Neural cell (in vitro differentiated cells): ENCODE results near the gene DAZAP1. TPM values are rescaled to one million over a fixed set of nuclear protein-coding genes. Genes with fewer than 3 reads are reported as not detected.

Experiments used
- H2AFZ ChIP-seq: fragments of 200-600, 300-800 bp; sonication (generic), shearing (Covaris generic); 2 replicates; pipeline ENCODE4 v1.6.0; 2014; ENCODE audit warnings: low read depth, mild to moderate bottlenecking, antibody characterized with exemption, low read length, moderate library complexity
- H3F3A ChIP-seq: fragments of 200-600 bp; shearing (Covaris generic); 2 replicates; pipeline ENCODE4 v1.6.1; 2016; ENCODE audit warnings: mild to moderate bottlenecking, moderate library complexity, mixed read lengths, antibody characterized with exemption, low read length; ENCODE audit not compliant: insufficient read depth, poor library complexity, severe bottlenecking
- H3K27ac ChIP-seq: fragments of 200-600, 300-800 bp; sonication (generic), shearing (Covaris generic); 2 replicates; pipeline ENCODE4 v1.5.1; 2014; ENCODE audit warnings: mild to moderate bottlenecking, low read length, moderate library complexity
- H3K27me3 ChIP-seq: fragments of 300-800, 200-600 bp; sonication (generic), shearing (Covaris generic); 2 replicates; pipeline ENCODE4 v1.6.0; 2014; ENCODE audit warnings: mild to moderate bottlenecking, low read depth, low read length, moderate library complexity; ENCODE audit not compliant: insufficient read depth
- H3K36me3 ChIP-seq: fragments of 300-800, 200-600 bp; sonication (generic), shearing (Covaris generic); 2 replicates; pipeline ENCODE4 v1.5.1; 2014; ENCODE audit warnings: mild to moderate bottlenecking, antibody characterized with exemption, low read length, moderate library complexity; ENCODE audit not compliant: insufficient read depth
- H3K4me2 ChIP-seq: fragments of 300-800, 200-600 bp; sonication (generic), shearing (Covaris generic); 2 replicates; pipeline ENCODE4 v1.6.0; 2014; ENCODE audit warnings: mild to moderate bottlenecking, low read length
- H3K4me3 ChIP-seq: fragments of 300-800, 200-600 bp; sonication (generic), shearing (Covaris generic); 2 replicates; pipeline ENCODE4 v1.5.1; 2014; ENCODE audit warnings: mild to moderate bottlenecking, low read length, moderate library complexity
- H3K79me2 ChIP-seq: fragments of 200-600 bp; shearing (Covaris generic); replicated peaks from 2 replicates; pipeline ENCODE4 v1.6.0; 2014; ENCODE audit warnings: mild to moderate bottlenecking, low read length, moderate library complexity; ENCODE audit not compliant: insufficient read depth
- H3K9ac ChIP-seq: fragments of 300-800, 200-600 bp; sonication (generic), shearing (Covaris generic); 2 replicates; pipeline ENCODE4 v1.6.1; 2016; ENCODE audit warnings: mild to moderate bottlenecking, low read length, mixed read lengths
- H3K9me2 ChIP-seq: fragments of 200-600 bp; shearing (Covaris generic); 2 replicates; pipeline ENCODE4 v1.6.1; 2016; ENCODE audit warnings: mild to moderate bottlenecking, low read length, mixed read lengths; ENCODE audit not compliant: insufficient read depth
- H3K9me3 ChIP-seq: fragments of 200-600, 300-800 bp; sonication (generic), shearing (Covaris generic); 2 replicates; pipeline ENCODE4 v1.6.1; 2016; ENCODE audit warnings: mild to moderate bottlenecking, mixed run types, low read length, moderate library complexity, mixed read lengths
- H4K20me1 ChIP-seq: fragments of 200-600 bp; shearing (Covaris generic); 2 replicates; pipeline ENCODE4 v1.6.1; 2016; ENCODE audit warnings: mild to moderate bottlenecking, mixed run types; ENCODE audit not compliant: insufficient read depth
- EP300 ChIP-seq: fragments of 450-650 bp; conservative IDR thresholded peaks from 2 replicates; pipeline ENCODE4 v1.6.1; 2014; ENCODE audit warnings: antibody characterized with exemption, mild to moderate bottlenecking, moderate library complexity; ENCODE audit not compliant: poor library complexity, severe bottlenecking
- EZH2 ChIP-seq: fragments of 200-600, 300-800 bp; shearing (Covaris generic), sonication (generic); IDR thresholded peaks from 2 replicates; pipeline ENCODE4 v1.6.1; 2014; ENCODE audit warnings: antibody characterized with exemption, low read length, borderline replicate concordance, mild to moderate bottlenecking; ENCODE audit not compliant: insufficient read depth, poor library complexity, severe bottlenecking
- MXI1 ChIP-seq: fragments of 450-650 bp; conservative IDR thresholded peaks from 2 replicates; pipeline ENCODE4 v1.6.1; 2014; ENCODE audit warnings: antibody characterized with exemption, mild to moderate bottlenecking; ENCODE audit not compliant: poor library complexity, severe bottlenecking
- POLR2AphosphoS5 ChIP-seq: IDR thresholded peaks from 2 replicates; pipeline ENCODE4 v1.6.1; 2012
- RAD21 ChIP-seq: fragments of 450-650 bp; conservative IDR thresholded peaks from 2 replicates; pipeline ENCODE4 v1.6.1; 2014; ENCODE audit warnings: antibody characterized with exemption, mild to moderate bottlenecking, moderate library complexity
- SMC3 ChIP-seq: fragments of 450-650 bp; conservative IDR thresholded peaks from 2 replicates; pipeline ENCODE4 v1.6.1; 2014; ENCODE audit warnings: antibody characterized with exemption, mild to moderate bottlenecking, moderate library complexity; ENCODE audit not compliant: poor library complexity
- TAF1 ChIP-seq: IDR thresholded peaks from 2 replicates; pipeline ENCODE4 v1.6.1; 2012; ENCODE audit warnings: low read depth
- polyA plus RNA-seq: library from polyadenylated mRNA; depleted of rRNA; stranded (reverse); fragments of >200 nt; gene quantifications from 2 replicates; pipeline ENCODE4 v1.2.3, GENCODE V29; 2014
- TF ChIP-seq, protein P1 (sequence below): IDR thresholded peaks from 2 replicates; pipeline ENCODE4 v1.6.1; 2012; ENCODE audit warnings: borderline replicate concordance
- TF ChIP-seq, protein P2 (sequence below): fragments of 450-650 bp; IDR thresholded peaks from 2 replicates; pipeline ENCODE4 v1.5.1; 2014; ENCODE audit warnings: antibody characterized with exemption, mild to moderate bottlenecking, moderate library complexity; ENCODE audit not compliant: poor library complexity, severe bottlenecking

Gene DAZAP1
- polyA plus RNA-seq, 1 donor from 2014 or later = 60.5 TPM

DNA sequence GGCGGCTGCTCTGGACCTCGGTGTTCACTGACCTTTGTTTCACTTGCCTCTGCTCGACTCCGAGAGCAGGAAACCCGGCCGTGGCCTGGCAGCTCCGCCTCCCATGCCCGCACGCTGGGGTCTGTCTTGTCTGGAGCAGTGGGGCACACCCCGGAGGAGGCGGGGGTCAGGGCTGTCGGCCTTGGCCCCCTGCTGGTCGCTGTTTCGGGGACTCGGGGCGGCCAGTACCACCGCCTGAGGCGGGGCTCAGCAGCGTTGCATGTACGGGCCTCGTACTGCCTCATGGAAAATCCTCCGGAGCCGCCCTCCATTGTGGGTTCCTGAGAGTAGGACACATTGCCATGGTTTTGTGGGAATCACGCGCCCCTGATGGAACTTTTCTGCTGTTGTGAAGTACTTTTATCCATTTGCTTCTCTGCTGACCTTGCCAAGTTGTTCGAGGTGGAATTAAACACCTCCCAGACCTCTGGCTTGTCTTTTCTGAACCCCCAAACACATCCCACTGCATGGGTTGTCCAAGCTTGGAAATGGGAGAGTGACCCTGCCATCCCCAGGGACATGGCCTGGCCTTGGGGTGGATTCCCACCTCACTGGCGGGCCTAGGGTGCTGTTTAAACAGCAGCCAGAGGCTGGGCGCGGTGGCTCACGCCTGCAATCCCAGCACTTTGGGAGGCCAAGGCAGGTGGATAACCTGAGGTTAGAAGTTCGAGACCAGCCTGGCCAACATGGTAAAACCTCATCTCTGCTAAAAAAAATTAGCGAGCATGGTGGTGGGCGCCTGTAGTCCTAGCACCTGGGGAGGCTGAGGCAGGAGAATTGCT lies 29.2 kb upstream of the DAZAP1 start:
- H3K36me3 ChIP-seq = no peaks in the 10 kb centered on the region
- H3K27ac ChIP-seq = no peak overlapping the region
- H3K9me2 ChIP-seq = no peaks in the 10 kb centered on the region
- H2AFZ ChIP-seq = no peak overlapping the region
- H3K4me3 ChIP-seq = no peak overlapping the region
- no peaks in the 10 kb centered on the region for H4K20me1 ChIP-seq
- no peaks in the 10 kb centered on the region for H3K79me2 ChIP-seq
- H3K4me2 ChIP-seq = no peak overlapping the region
- TF ChIP-seq SMC3 = no peak
- no peak overlapping the region for H3K9ac ChIP-seq
- no peaks in the 10 kb centered on the region for H3K27me3 ChIP-seq
- H3K9me3 ChIP-seq = no peaks in the 10 kb centered on the region
- no peaks in the 10 kb centered on the region for H3F3A ChIP-seq

DNA sequence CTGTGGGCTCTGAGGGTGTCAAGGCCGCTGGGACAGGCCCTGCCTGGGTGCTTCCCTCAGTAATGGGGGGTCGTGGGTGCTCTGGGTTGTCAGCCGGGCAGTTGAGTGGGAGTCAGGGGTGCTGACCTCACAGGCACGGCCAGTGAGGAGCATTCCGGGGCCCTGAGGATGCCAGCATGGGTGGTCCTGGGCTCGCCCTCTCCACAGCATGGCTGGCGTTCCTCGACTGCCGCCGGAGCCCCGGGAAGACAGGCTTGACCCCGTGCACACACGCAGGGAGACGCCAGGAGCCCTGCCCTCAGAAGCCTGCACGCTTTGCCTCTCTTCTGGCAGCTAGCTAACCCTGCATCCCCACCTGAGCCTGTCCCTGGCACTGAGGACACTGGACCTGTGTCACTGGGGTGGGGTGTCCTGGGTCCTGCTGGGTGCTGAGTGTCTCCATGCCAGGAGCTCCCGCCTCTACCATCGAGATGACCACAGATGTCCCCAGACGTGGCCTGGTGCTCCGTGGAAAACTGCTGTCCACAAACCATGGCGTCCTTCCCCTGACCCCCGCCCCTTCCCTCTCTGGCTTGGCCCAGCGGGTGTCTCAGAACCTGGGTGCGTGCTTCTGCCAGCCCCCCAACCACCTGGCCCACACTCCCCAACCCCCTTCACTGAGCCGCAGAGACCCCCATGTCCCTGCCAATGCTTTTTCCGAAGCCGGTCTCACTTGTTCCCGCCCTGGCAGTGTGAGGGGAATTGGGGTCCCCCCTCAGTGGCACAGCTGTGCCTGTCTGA lies 28.1 kb upstream of the DAZAP1 start:
- H4K20me1 ChIP-seq = no peaks in the 10 kb centered on the region
- TF ChIP-seq, protein P1, sequence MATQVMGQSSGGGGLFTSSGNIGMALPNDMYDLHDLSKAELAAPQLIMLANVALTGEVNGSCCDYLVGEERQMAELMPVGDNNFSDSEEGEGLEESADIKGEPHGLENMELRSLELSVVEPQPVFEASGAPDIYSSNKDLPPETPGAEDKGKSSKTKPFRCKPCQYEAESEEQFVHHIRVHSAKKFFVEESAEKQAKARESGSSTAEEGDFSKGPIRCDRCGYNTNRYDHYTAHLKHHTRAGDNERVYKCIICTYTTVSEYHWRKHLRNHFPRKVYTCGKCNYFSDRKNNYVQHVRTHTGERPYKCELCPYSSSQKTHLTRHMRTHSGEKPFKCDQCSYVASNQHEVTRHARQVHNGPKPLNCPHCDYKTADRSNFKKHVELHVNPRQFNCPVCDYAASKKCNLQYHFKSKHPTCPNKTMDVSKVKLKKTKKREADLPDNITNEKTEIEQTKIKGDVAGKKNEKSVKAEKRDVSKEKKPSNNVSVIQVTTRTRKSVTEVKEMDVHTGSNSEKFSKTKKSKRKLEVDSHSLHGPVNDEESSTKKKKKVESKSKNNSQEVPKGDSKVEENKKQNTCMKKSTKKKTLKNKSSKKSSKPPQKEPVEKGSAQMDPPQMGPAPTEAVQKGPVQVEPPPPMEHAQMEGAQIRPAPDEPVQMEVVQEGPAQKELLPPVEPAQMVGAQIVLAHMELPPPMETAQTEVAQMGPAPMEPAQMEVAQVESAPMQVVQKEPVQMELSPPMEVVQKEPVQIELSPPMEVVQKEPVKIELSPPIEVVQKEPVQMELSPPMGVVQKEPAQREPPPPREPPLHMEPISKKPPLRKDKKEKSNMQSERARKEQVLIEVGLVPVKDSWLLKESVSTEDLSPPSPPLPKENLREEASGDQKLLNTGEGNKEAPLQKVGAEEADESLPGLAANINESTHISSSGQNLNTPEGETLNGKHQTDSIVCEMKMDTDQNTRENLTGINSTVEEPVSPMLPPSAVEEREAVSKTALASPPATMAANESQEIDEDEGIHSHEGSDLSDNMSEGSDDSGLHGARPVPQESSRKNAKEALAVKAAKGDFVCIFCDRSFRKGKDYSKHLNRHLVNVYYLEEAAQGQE = no peak
- TF ChIP-seq, protein P2, sequence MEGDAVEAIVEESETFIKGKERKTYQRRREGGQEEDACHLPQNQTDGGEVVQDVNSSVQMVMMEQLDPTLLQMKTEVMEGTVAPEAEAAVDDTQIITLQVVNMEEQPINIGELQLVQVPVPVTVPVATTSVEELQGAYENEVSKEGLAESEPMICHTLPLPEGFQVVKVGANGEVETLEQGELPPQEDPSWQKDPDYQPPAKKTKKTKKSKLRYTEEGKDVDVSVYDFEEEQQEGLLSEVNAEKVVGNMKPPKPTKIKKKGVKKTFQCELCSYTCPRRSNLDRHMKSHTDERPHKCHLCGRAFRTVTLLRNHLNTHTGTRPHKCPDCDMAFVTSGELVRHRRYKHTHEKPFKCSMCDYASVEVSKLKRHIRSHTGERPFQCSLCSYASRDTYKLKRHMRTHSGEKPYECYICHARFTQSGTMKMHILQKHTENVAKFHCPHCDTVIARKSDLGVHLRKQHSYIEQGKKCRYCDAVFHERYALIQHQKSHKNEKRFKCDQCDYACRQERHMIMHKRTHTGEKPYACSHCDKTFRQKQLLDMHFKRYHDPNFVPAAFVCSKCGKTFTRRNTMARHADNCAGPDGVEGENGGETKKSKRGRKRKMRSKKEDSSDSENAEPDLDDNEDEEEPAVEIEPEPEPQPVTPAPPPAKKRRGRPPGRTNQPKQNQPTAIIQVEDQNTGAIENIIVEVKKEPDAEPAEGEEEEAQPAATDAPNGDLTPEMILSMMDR = no peak
- TF ChIP-seq TAF1 (no peak), SMC3 (no peak), POLR2AphosphoS5 (no peak), RAD21 (no peak), EP300 (no peak), EZH2 (no peak), MXI1 (no peak)
- no peaks in the 10 kb centered on the region for H3K27me3 ChIP-seq
- H3K9me3 ChIP-seq = no peaks in the 10 kb centered on the region
- no peak overlapping the region for H3K9ac ChIP-seq
- H3K79me2 ChIP-seq = peaks cover 3% of the 10 kb centered on the region
- H3K27ac ChIP-seq = no peak overlapping the region
- no peak overlapping the region for H2AFZ ChIP-seq
- H3K4me3 ChIP-seq = no peak overlapping the region
- no peaks in the 10 kb centered on the region for H3K9me2 ChIP-seq
- H3K36me3 ChIP-seq = no peaks in the 10 kb centered on the region
- H3F3A ChIP-seq = no peaks in the 10 kb centered on the region
- H3K4me2 ChIP-seq = no peak overlapping the region
